H1 (cell line): ENCODE data around the gene MIB1. TPM values are rescaled to one million over a fixed set of nuclear protein-coding genes. Genes with fewer than 3 reads are reported as not detected.
"Not testable (repeated sequence)": the region's sequence is repeated elsewhere in the genome, so short reads cannot be mapped to it uniquely, and the experiment has no call there.

Experiments
- CTCF ChIA-PET: fragments of 300-600 bp; sonication (Branson Sonifier 250); formaldehyde crosslinking; loops from one replicate; lab custom pipeline; 2021; ENCODE audit not compliant: partially characterized antibody; lab: Charles Lee
- POLR2A ChIA-PET: fragments of 300-600 bp; sonication (Branson Sonifier 250); formaldehyde crosslinking; loops from one replicate; lab custom pipeline; 2021; ENCODE audit warnings: inconsistent platforms; ENCODE audit not compliant: partially characterized antibody; lab: Charles Lee
- DNase-seq, 2 experiments: peaks; one replicate each; pipeline versions ENCODE4 v3.0.0 to v3.0.0-alpha.2; 2010 to 2022; ENCODE audit warnings: low spot score in 2 of 2, low read depth in 1 of 2, mixed read lengths in 1 of 2
- FAIRE-seq: peaks from 2 replicates; lab custom pipeline; 2011; peaks lifted over from hg19 to GRCh38; lab: Jason Lieb, UNC
- H2AFZ ChIP-seq: 2 replicates; pipeline ENCODE4 v1.8.1; 2012; ENCODE audit warnings: low read length, inconsistent platforms
- H2AK5ac ChIP-seq: 2 replicates; pipeline ENCODE4 v1.6.1; 2013; ENCODE audit warnings: low read depth, low read length
- H2BK120ac ChIP-seq: replicated peaks from 2 replicates; pipeline ENCODE3; 2013; ENCODE audit warnings: low read depth, low read length, inconsistent platforms
- H2BK12ac ChIP-seq: 2 replicates; pipeline ENCODE4 v1.6.1; 2013; ENCODE audit warnings: low read depth, low read length
- H2BK15ac ChIP-seq: 2 replicates; pipeline ENCODE4 v1.6.1; 2013; ENCODE audit warnings: low read length
- H2BK20ac ChIP-seq: 2 replicates; pipeline ENCODE4 v1.6.1; 2013; ENCODE audit warnings: low read length
- H2BK5ac ChIP-seq: 2 replicates; pipeline ENCODE4 v1.6.1; 2013; ENCODE audit warnings: low read depth, low read length
- H3K14ac ChIP-seq: 2 replicates; pipeline ENCODE4 v1.6.1; 2013; ENCODE audit warnings: inconsistent platforms; ENCODE audit not compliant: insufficient read length
- H3K18ac ChIP-seq: 2 replicates; pipeline ENCODE4 v1.6.1; 2013; ENCODE audit warnings: low read length; ENCODE audit errors: extremely low read depth
- H3K23ac ChIP-seq: 2 replicates; pipeline ENCODE4 v1.6.1; 2013; ENCODE audit warnings: inconsistent platforms; ENCODE audit not compliant: insufficient read length
- H3K23me2 ChIP-seq: 2 replicates; pipeline ENCODE4 v1.6.1; 2013; ENCODE audit warnings: low read depth, low read length
- H3K27ac ChIP-seq: 2 replicates; pipeline ENCODE4 v1.6.1; 2011; ENCODE audit warnings: low read depth, low read length, inconsistent platforms
- H3K27me3 ChIP-seq, 4 experiments: replicated peaks in 1 of 4; 1 replicate in 1 of 4; 2 replicates in 3 of 4; pipeline versions ENCODE4 v1.6.1 to v1.8.1; 2011 to 2013; ENCODE audit warnings: low read length in 3 of 4, mild to moderate bottlenecking in 3 of 4, inconsistent platforms in 2 of 4, mixed read lengths in 2 of 4, moderate library complexity in 1 of 4; ENCODE audit not compliant: control insufficient read depth in 3 of 4, insufficient read depth in 3 of 4; ENCODE audit errors: extremely low read depth in 1 of 4
- H3K36me3 ChIP-seq, 4 experiments: 2 replicates each; pipeline versions ENCODE4 v1.6.1 to v1.8.1; 2011 to 2013; ENCODE audit warnings: mild to moderate bottlenecking in 4 of 4, low read length in 3 of 4, moderate library complexity in 2 of 4, control low read depth in 1 of 4, inconsistent platforms in 1 of 4; ENCODE audit not compliant: insufficient read depth in 4 of 4, control insufficient read depth in 2 of 4
- H3K4ac ChIP-seq: replicated peaks from 2 replicates; pipeline ENCODE3; 2013; ENCODE audit warnings: low read length, low read depth, mixed read lengths, inconsistent platforms; ENCODE audit not compliant: insufficient read length
- H3K4me1 ChIP-seq, 4 experiments: replicated peaks in 1 of 4; 1 replicate in 1 of 4; 2 replicates in 3 of 4; pipeline versions ENCODE4 v1.6.1 to v1.8.1; 2011 to 2013; ENCODE audit warnings: low read length in 3 of 4, inconsistent platforms in 2 of 4, mixed read lengths in 1 of 4; ENCODE audit not compliant: insufficient read depth in 4 of 4, control insufficient read depth in 3 of 4
- H3K4me2 ChIP-seq, 2 experiments: 2 replicates each; pipeline versions ENCODE4 v1.6.1 to v1.8.1; 2011 to 2013; ENCODE audit warnings: low read depth in 2 of 2, low read length in 2 of 2, control low read depth in 1 of 2, inconsistent platforms in 1 of 2, mild to moderate bottlenecking in 1 of 2; ENCODE audit not compliant: insufficient read depth in 1 of 2
- H3K4me3 ChIP-seq, 4 experiments: fragments of 200-600, 300-600 bp in 1 of 4; sonication (generic), shearing (Covaris generic), sonication (Bioruptor Twin) in 1 of 4; 2 replicates each; pipeline versions ENCODE4 v1.5.1 to v1.8.1; 2011 to 2016; ENCODE audit warnings: low read length in 4 of 4, low read depth in 3 of 4, control low read depth in 2 of 4, inconsistent platforms in 2 of 4, mild to moderate bottlenecking in 2 of 4, mixed read lengths in 1 of 4, moderate library complexity in 1 of 4; ENCODE audit not compliant: insufficient read depth in 2 of 4; ENCODE audit errors: extremely low read depth in 1 of 4
- H3K56ac ChIP-seq: replicated peaks from 2 replicates; pipeline ENCODE3; 2013; ENCODE audit warnings: low read depth, mild to moderate bottlenecking, mixed read lengths, low read length, inconsistent platforms; ENCODE audit not compliant: insufficient read length
- H3K79me1 ChIP-seq: 2 replicates; pipeline ENCODE4 v1.6.1; 2013; ENCODE audit warnings: low read depth, low read length, control low read depth
- H3K79me2 ChIP-seq, 2 experiments: 2 replicates each; pipeline versions ENCODE4 v1.6.1 to v1.8.1; 2012 to 2013; ENCODE audit warnings: low read length in 2 of 2, mild to moderate bottlenecking in 2 of 2, inconsistent platforms in 1 of 2; ENCODE audit not compliant: insufficient read depth in 2 of 2, control insufficient read depth in 1 of 2
- H3K9ac ChIP-seq, 4 experiments: replicated peaks in 1 of 4; 1 replicate in 1 of 4; 2 replicates in 3 of 4; pipeline versions ENCODE4 v1.6.1 to v1.8.1; 2011 to 2013; ENCODE audit warnings: low read depth in 3 of 4, low read length in 3 of 4, control low read depth in 2 of 4, mild to moderate bottlenecking in 2 of 4, moderate library complexity in 2 of 4, inconsistent platforms in 1 of 4; ENCODE audit errors: extremely low read depth in 1 of 4
- H3K9me3 ChIP-seq, 2 experiments: 2 replicates each; pipeline versions ENCODE4 v1.6.1 to v1.8.1; 2012 to 2013; ENCODE audit warnings: mild to moderate bottlenecking in 2 of 2, moderate library complexity in 2 of 2, control low read depth in 1 of 2, inconsistent platforms in 1 of 2, low read depth in 1 of 2, low read length in 1 of 2, mixed read lengths in 1 of 2; ENCODE audit not compliant: insufficient read depth in 2 of 2
- H4K20me1 ChIP-seq, 2 experiments: replicated peaks in 1 of 2; 2 replicates each; pipeline versions ENCODE3 to v1.8.1; 2011 to 2013; ENCODE audit warnings: inconsistent platforms in 2 of 2, low read length in 2 of 2, mild to moderate bottlenecking in 1 of 2; ENCODE audit not compliant: insufficient read depth in 2 of 2, control insufficient read depth in 1 of 2
- H4K5ac ChIP-seq: 2 replicates; pipeline ENCODE4 v1.6.1; 2013; ENCODE audit warnings: low read length, low read depth, mixed read lengths, inconsistent platforms; ENCODE audit not compliant: insufficient read length
- H4K8ac ChIP-seq: 2 replicates; pipeline ENCODE4 v1.8.0; 2013; ENCODE audit warnings: mild to moderate bottlenecking, moderate library complexity, low read length, inconsistent platforms; ENCODE audit not compliant: insufficient read depth; ENCODE audit errors: extremely low read depth
- H4K91ac ChIP-seq: replicated peaks from 2 replicates; pipeline ENCODE3; 2013; ENCODE audit warnings: low read length, mixed read lengths, inconsistent platforms; ENCODE audit not compliant: insufficient read length
- RBBP5 ChIP-seq: IDR thresholded peaks from 2 replicates; pipeline ENCODE4 v1.7.1; 2012; ENCODE audit warnings: low read depth, mild to moderate bottlenecking, inconsistent platforms, low read length, moderate library complexity, borderline replicate concordance
- SIRT6 ChIP-seq: IDR thresholded peaks from one replicate; pipeline ENCODE4 v1.7.1; 2012; ENCODE audit warnings: low read length, inconsistent platforms
- SIX5 ChIP-seq: IDR thresholded peaks from 2 replicates; pipeline ENCODE4 v1.6.1; 2011; ENCODE audit warnings: mild to moderate bottlenecking, low read depth, low read length
- WGBS, 2 experiments: shearing (Covaris generic) in 1 of 2; methylation state at CpG; one replicate each; pipeline versions ENCODE4 v1.1.6 to v1.1.7; 2013 to 2015; ENCODE audit warnings: low lambda C conversion rate in 2 of 2, mixed read lengths in 2 of 2, inconsistent platforms in 1 of 2, low coverage in 1 of 2, missing lambda C conversion rate in 1 of 2; ENCODE audit not compliant: insufficient replicate concordance in 2 of 2, insufficient coverage in 1 of 2, insufficient read length in 1 of 2; ENCODE audit errors: extremely low coverage in 1 of 2, missing lambda C conversion rate in 1 of 2; 5-methylcytosine and 5-hydroxymethylcytosine counted together
- polyA plus RNA-seq, 7 experiments: library from polyadenylated mRNA; depleted of rRNA in 3 of 7; stranded (reverse) in 5 of 7; unstranded in 2 of 7; fragments of >200 nt in 5 of 7; fragments of 200-250 nt in 2 of 7; gene quantifications; 1 replicate in 5 of 7; 2 replicates in 1 of 7; 4 replicates in 1 of 7; pipeline versions ENCODE4 v1.2.1 to v1.2.3, GENCODE V29; 2011 to 2013; ENCODE audit warnings: missing spikeins in 2 of 7, mixed read lengths in 2 of 7
- total RNA-seq: library from RNA; stranded (reverse); fragmentation: NEBNext Ultra II Directional; extraction: Animal tissue kit (Norgen Biotek cat#: 25700); gene quantifications from 2 replicates; pipeline ENCODE4 v1.2.1, GENCODE V29; 2021

The MIB1 gene
- total and polyA plus RNA-seq, 2 of the 8 experiments (the other 6 are each of a cell fraction or from before 2014, with no cell fraction given): 8.2 to 60.3 TPM

DNA sequence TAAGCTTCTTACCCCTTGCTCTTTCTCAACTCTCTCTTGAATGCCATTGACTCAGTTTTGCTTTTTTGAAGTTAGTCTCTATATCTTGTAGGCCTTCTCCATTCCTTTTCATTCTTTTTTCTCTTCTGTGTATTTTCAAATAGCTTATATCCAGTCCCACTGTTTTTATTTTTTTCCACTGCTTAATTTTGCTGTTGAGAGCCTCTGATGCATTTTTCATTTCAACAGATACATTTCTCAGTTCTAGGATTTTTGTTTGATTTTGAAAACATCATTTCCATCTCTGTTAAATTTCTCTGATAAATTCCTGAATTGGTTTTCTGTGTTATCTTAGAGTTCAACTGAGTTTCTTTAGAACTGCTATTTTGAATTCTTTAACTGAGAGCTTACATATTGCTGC is 45.9 kb downstream of the MIB1 start (continued):
- TF ChIP-seq SIRT6 (no peak), SIX5 (no peak), RBBP5 (no peak)

DNA sequence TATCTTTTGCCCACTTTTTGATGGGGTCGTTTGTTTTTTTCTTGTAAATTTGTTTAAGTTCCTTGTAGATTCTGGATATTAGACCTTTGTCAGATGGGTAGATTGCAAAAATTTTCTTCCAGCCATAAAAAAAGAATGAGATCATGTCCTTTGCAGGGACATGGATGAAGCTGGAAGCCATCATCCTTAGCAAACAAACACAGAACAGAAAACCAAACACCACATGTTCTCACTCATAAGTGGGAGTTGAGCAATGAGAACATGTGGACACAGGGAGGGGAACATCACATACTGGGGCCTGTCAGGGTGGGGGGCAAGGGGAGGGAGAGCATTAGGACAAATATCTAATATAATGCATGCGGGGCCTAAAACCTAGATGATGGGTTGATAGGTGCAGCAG is 55.5 kb downstream of the MIB1 start:
- H2BK5ac ChIP-seq, H3K27me3 ChIP-seq, FAIRE-seq, H3K9ac ChIP-seq, H4K20me1 ChIP-seq, H2AFZ ChIP-seq, H3K4me1 ChIP-seq, H4K91ac ChIP-seq, H4K8ac ChIP-seq, H3K23ac ChIP-seq, H2BK20ac ChIP-seq, POLR2A ChIA-PET, H3K4ac ChIP-seq, H3K14ac ChIP-seq, H2BK12ac ChIP-seq, H3K79me1 ChIP-seq, H3K4me3 ChIP-seq, H4K5ac ChIP-seq, H3K4me2 ChIP-seq, H3K23me2 ChIP-seq, H2BK15ac ChIP-seq, H3K79me2 ChIP-seq, H3K56ac ChIP-seq, H3K18ac ChIP-seq, DNase-seq, H2AK5ac ChIP-seq, H3K27ac ChIP-seq, H3K9me3 ChIP-seq, H2BK120ac ChIP-seq: not testable (repeated sequence)
- CTCF ChIA-PET: interaction anchor here (2.3 kb wide), 1 partner anchor 11 kb away, joined by 7 read pairs; no protein-coding TSS in a partner anchor
- 94% methylated on average over 2 of the region's 2 CpGs; no CpG with 5 or more reads in 1 of the 2 experiments for WGBS, 2 experiments
- H3K36me3 ChIP-seq: peaks cover 0 to 32% (median 8%) of the 10 kb centered on the region in 4 experiments; a peak in 3 of 8 replicates
